CD4-positive, alpha-beta T cell (primary cell): ENCODE data around the gene SLC2A13. TPM values are rescaled to one million over a fixed set of nuclear protein-coding genes. Genes with fewer than 3 reads are reported as not detected.
A peak's percentile ranks its signal among the peaks of the same experiment; 100 is the strongest.

Source experiments
- ATAC-seq: fragments of 200-7000 bp; cut with Tn5 transposase; one replicate; pipeline ENCODE4 v1.10.0; 2022; ENCODE audit warnings: mild to moderate bottlenecking; ENCODE audit not compliant: poor library complexity
- CTCF ChIA-PET: fragments of 350-600 bp; sonication (Branson Sonifier 250); formaldehyde crosslinking; loops from one replicate; lab custom pipeline; 2021; ENCODE audit warnings: antibody characterized with exemption, inconsistent platforms; lab: Charles Lee
- POLR2A ChIA-PET: fragments of 350-600 bp; sonication (Branson Sonifier 250); formaldehyde crosslinking; loops from one replicate; lab custom pipeline; 2021; ENCODE audit warnings: antibody characterized with exemption, inconsistent platforms; lab: Charles Lee
- DNase-seq, 14 experiments: peaks; one replicate each; pipeline ENCODE4 v3.0.0-alpha.2; 2013 to 2020; ENCODE audit warnings: mixed read lengths in 2 of 14
- H3K27ac ChIP-seq, 2 donors: one replicate each; pipeline versions ENCODE4 v1.5.1 to v1.7.0; 2013; ENCODE audit warnings: low read length in 2 of 2, low read depth in 1 of 2, mild to moderate bottlenecking in 1 of 2
- H3K27me3 ChIP-seq, 2 experiments: 1 replicate in 1 of 2; 2 replicates in 1 of 2; pipeline versions ENCODE4 v1.6.1 to v1.7.0; 2013; ENCODE audit warnings: low read length in 2 of 2, control low read depth in 1 of 2, mild to moderate bottlenecking in 1 of 2, moderate library complexity in 1 of 2; ENCODE audit not compliant: insufficient read depth in 2 of 2, control insufficient read depth in 1 of 2
- H3K36me3 ChIP-seq: one replicate; pipeline ENCODE4 v1.6.1; 2013; ENCODE audit warnings: low read length, control low read depth; ENCODE audit not compliant: insufficient read depth
- H3K4me1 ChIP-seq: one replicate; pipeline ENCODE4 v1.6.1; 2013; ENCODE audit warnings: low read length, control low read depth; ENCODE audit not compliant: insufficient read depth
- H3K4me3 ChIP-seq: one replicate; pipeline ENCODE4 v1.5.1; 2013; ENCODE audit warnings: mild to moderate bottlenecking, low read length, moderate library complexity
- H3K9me3 ChIP-seq, 2 experiments: 1 replicate in 1 of 2; 2 replicates in 1 of 2; pipeline versions ENCODE4 v1.6.1 to v1.7.0; 2013; ENCODE audit warnings: low read length in 2 of 2, mild to moderate bottlenecking in 2 of 2, control low read depth in 1 of 2, moderate library complexity in 1 of 2; ENCODE audit not compliant: control insufficient read depth in 1 of 2, insufficient read depth in 1 of 2
- H3K27ac Mint-ChIP-seq: one replicate; pipeline ENCODE4 v1.8.0; 2020; ENCODE audit warnings: mixed read lengths
- H3K27me3 Mint-ChIP-seq: one replicate; pipeline ENCODE4 v1.8.0; 2021; ENCODE audit warnings: mixed read lengths
- H3K36me3 Mint-ChIP-seq: one replicate; pipeline ENCODE4 v1.8.0; 2021; ENCODE audit warnings: low read depth, mixed read lengths
- H3K4me1 Mint-ChIP-seq: one replicate; pipeline ENCODE4 v1.8.0; 2021; ENCODE audit warnings: low read depth, mixed read lengths
- H3K4me3 Mint-ChIP-seq: one replicate; pipeline ENCODE4 v1.8.0; 2020; ENCODE audit warnings: mild to moderate bottlenecking, mixed read lengths
- H3K9me3 Mint-ChIP-seq: one replicate; pipeline ENCODE4 v1.8.0; 2020; ENCODE audit warnings: mixed read lengths
- intact Hi-C, 2 experiments: fragments of 100-400 bp; cut with DNase I in 1 of 2; cut with micrococcal nuclease in 1 of 2; formaldehyde crosslinking; loops; one replicate each; pipeline versions ENCODE4 v1.15.1 to v1.9.0; 2023 to 2025; cut with DNase I, micrococcal nuclease
- total RNA-seq, 174 experiments: library from RNA in 2 of 174; stranded (reverse) in 2 of 174; gene quantifications; one replicate each; pipeline ENCODE4 v1.2.3 and lab custom pipeline; 2021 to 2026
- TF ChIP-seq, protein P1 (sequence below): fragments of 200-600 bp; IDR thresholded peaks from one replicate; pipeline ENCODE4 v1.8.0; 2022; ENCODE audit warnings: antibody characterized with exemption, mild to moderate bottlenecking

Gene SLC2A13
- total RNA-seq, 2 experiments from 2014 or later, result 1.6 to 1.7 TPM

DNA sequence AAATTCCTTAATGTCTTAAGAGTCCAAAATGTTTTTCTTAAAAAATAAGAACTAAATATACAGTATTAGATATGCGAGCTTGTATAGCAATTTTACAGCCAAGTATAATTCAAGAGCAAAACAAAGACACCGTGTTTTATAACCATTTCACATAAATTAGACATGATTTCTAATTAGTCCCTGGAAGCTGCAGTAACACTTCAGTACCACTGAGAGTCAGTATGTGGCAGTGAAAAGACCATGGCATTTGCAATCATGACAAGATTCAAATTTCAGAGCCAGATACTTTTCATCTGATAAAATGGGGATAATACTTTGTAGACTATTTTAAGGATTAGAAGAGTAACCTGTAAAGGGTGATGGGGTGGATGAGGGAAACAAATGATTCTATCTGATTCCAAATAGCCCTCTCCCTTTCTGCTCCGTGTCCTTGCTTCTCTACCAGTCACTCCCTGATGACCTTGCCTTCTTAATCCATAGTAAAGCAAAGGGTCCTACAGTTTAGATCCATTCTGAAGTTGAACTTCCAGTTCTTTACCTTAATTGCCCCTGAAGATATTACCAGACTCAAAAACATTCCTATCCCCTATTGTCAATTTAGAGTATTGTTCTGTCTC, 340.8 kb downstream of the SLC2A13 start:
- Histone ChIP-seq H3K4me3 (no peak overlapping the region), H3K27me3 (no peaks in the 10 kb centered on the region), H3K36me3 (no peaks in the 10 kb centered on the region), H3K9me3 (no peaks in the 10 kb centered on the region), H3K27ac (no peak overlapping the region), H3K4me1 (no peaks in the 10 kb centered on the region)
- CTCF ChIA-PET, result no interaction called here
- Mint-ChIP-seq H3K4me1 (no peaks in the 10 kb centered on the region), H3K27ac (no peak overlapping the region), H3K27me3 (no peaks in the 10 kb centered on the region), H3K4me3 (no peak overlapping the region), H3K9me3 (no peaks in the 10 kb centered on the region), H3K36me3 (no peaks in the 10 kb centered on the region)
- intact Hi-C loops, result loop anchor here (1.0 to 5.0 kb wide), 2 partner anchors 227 to 341 kb away; partner anchors contain the start of gene SLC2A13 (in 1 of the 2)
- POLR2A ChIA-PET, result no interaction called here
- DNase-seq, result peak in 3 of 14 experiments; percentile 31 to 37 (median 31)
- TF ChIP-seq, protein P1, sequence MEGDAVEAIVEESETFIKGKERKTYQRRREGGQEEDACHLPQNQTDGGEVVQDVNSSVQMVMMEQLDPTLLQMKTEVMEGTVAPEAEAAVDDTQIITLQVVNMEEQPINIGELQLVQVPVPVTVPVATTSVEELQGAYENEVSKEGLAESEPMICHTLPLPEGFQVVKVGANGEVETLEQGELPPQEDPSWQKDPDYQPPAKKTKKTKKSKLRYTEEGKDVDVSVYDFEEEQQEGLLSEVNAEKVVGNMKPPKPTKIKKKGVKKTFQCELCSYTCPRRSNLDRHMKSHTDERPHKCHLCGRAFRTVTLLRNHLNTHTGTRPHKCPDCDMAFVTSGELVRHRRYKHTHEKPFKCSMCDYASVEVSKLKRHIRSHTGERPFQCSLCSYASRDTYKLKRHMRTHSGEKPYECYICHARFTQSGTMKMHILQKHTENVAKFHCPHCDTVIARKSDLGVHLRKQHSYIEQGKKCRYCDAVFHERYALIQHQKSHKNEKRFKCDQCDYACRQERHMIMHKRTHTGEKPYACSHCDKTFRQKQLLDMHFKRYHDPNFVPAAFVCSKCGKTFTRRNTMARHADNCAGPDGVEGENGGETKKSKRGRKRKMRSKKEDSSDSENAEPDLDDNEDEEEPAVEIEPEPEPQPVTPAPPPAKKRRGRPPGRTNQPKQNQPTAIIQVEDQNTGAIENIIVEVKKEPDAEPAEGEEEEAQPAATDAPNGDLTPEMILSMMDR, result peak; percentile 41
- ATAC-seq, result peak; percentile 37

DNA sequence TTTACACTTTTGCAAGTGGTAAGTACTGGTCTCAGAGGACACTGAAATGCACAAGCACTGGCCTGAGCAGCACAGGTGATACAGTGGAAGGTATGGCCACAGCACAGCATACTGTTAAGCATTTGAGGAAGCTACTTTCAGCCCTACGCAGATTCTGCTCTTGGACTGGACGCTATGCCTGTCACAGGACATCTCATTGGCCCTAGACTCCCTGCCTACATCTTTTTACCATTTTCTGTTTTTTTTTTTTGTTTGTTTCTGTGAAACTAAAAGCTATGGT, 342.1 kb downstream of the SLC2A13 start:
- Histone ChIP-seq H3K4me1 (no peaks in the 10 kb centered on the region), H3K4me3 (no peak overlapping the region), H3K9me3 (no peaks in the 10 kb centered on the region), H3K36me3 (no peaks in the 10 kb centered on the region), H3K27ac (no peak overlapping the region), H3K27me3 (no peaks in the 10 kb centered on the region)
- H3K27me3 Mint-ChIP-seq, result no peaks in the 10 kb centered on the region
- H3K9me3 Mint-ChIP-seq, result no peaks in the 10 kb centered on the region
- ATAC-seq, result no peak
- no peaks in the 10 kb centered on the region for H3K4me1 Mint-ChIP-seq
- no peak overlapping the region for H3K4me3 Mint-ChIP-seq
- no peak overlapping the region for H3K27ac Mint-ChIP-seq
- ChIA-PET POLR2A (no interaction called here), CTCF (no interaction called here)
- TF ChIP-seq, protein P1, result no peak
- no peaks in the 10 kb centered on the region for H3K36me3 Mint-ChIP-seq
- intact Hi-C loops, result no loop called here
- no peak for DNase-seq

DNA sequence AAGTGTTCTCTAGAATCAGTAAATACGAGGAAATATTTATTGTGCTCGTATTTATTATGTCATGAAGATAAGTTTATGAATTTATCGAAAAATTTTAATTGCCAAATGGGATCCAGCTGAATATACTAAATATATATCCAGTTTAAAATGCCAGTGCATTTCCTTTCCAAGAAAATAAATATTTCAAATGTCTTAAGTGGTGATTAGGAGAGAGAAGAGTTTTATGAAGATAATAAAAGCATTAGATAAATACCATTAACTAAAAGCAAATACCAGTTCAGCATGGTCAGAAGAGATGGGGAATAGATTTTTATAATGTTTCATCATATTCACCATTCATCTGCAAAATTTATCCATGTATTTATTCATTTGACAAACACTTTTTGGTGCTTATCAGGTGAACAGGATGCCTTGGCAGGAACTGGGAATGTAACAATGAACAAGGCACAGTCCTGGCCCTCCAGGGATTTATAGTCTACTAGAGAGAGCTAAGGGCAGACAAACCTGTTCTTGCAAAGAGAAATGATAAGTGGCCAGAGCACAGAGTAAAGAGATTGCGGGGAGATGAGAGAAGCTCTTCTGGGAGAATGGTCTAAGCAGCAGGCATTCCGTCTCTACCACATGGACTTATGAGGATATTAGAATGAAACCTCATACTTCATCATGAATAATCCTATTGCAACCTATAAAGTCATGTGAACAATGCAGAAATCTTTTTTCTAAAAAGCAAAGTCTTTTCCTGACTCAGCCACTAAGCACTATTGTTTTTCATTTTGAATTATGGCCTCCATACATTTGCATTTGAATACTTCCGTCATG, 342.6 kb downstream of the SLC2A13 start:
- no peak for ATAC-seq
- Histone ChIP-seq H3K4me1 (no peaks in the 10 kb centered on the region), H3K9me3 (no peaks in the 10 kb centered on the region), H3K27ac (no peak overlapping the region), H3K4me3 (no peak overlapping the region), H3K36me3 (no peaks in the 10 kb centered on the region), H3K27me3 (no peaks in the 10 kb centered on the region)
- H3K4me1 Mint-ChIP-seq, result no peaks in the 10 kb centered on the region
- ChIA-PET CTCF (no interaction called here), POLR2A (no interaction called here)
- H3K4me3 Mint-ChIP-seq, result no peak overlapping the region
- no peaks in the 10 kb centered on the region for H3K36me3 Mint-ChIP-seq
- DNase-seq, result no peak
- intact Hi-C loops, result no loop called here
- no peaks in the 10 kb centered on the region for H3K9me3 Mint-ChIP-seq
- TF ChIP-seq, protein P1, result no peak
- H3K27me3 Mint-ChIP-seq, result no peaks in the 10 kb centered on the region
- no peak overlapping the region for H3K27ac Mint-ChIP-seq
